ENCODE data around the gene TAS1R2.

DNA sequence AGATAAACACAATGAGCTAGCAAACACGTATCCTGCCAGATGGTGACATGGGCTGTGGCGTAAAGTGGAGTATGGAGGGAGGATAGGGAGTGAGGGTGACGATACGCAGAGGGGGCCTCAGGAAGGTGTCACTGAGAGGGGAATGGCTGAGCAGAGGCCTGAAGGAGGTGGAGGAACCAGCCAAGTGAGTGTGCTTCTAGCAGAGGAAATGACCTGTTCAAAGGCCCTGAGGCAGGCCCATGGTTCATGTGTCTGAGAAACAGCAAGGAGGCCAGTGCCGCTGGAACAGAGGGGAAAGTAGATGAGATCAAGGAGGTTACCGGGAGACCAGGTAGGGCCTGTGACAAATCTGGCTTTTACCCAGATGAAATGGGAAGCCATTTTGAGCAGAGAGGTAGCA is 36.0 kb downstream of the TAS1R2 start:
- TF ChIP-seq FOXK2 (IDR thresholded peaks at IDR 0.05) (no peak), YY1 (IDR thresholded peaks at IDR 0.05; ENCODE audit: insufficient read depth, insufficient replicate concordance, low read depth, low read length) (no peak), EP300 (IDR thresholded peaks at IDR 0.05; ENCODE audit: low read depth in 2 of 2, low read length in 2 of 2) (no peak), EP300 (CRISPR knock-in tag; IDR thresholded peaks at IDR 0.05; ENCODE audit: borderline replicate concordance) (no peak), ZSCAN30 (CRISPR knock-in tag; IDR thresholded peaks at IDR 0.05) (no peak), POLR2AphosphoS5 (IDR thresholded peaks at IDR 0.05; ENCODE audit: low read depth, low read length) (no peak), TCF7 (IDR thresholded peaks at IDR 0.05; ENCODE audit: low read depth) (no peak), SETDB1 (CRISPR knock-in tag; IDR thresholded peaks at IDR 0.05; ENCODE audit: borderline replicate concordance) (no peak)
- TF ChIP-seq, protein P1, sequence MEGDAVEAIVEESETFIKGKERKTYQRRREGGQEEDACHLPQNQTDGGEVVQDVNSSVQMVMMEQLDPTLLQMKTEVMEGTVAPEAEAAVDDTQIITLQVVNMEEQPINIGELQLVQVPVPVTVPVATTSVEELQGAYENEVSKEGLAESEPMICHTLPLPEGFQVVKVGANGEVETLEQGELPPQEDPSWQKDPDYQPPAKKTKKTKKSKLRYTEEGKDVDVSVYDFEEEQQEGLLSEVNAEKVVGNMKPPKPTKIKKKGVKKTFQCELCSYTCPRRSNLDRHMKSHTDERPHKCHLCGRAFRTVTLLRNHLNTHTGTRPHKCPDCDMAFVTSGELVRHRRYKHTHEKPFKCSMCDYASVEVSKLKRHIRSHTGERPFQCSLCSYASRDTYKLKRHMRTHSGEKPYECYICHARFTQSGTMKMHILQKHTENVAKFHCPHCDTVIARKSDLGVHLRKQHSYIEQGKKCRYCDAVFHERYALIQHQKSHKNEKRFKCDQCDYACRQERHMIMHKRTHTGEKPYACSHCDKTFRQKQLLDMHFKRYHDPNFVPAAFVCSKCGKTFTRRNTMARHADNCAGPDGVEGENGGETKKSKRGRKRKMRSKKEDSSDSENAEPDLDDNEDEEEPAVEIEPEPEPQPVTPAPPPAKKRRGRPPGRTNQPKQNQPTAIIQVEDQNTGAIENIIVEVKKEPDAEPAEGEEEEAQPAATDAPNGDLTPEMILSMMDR (CRISPR knock-in tag; IDR thresholded peaks at IDR 0.05), result no peak
- TF ChIP-seq, protein P2, sequence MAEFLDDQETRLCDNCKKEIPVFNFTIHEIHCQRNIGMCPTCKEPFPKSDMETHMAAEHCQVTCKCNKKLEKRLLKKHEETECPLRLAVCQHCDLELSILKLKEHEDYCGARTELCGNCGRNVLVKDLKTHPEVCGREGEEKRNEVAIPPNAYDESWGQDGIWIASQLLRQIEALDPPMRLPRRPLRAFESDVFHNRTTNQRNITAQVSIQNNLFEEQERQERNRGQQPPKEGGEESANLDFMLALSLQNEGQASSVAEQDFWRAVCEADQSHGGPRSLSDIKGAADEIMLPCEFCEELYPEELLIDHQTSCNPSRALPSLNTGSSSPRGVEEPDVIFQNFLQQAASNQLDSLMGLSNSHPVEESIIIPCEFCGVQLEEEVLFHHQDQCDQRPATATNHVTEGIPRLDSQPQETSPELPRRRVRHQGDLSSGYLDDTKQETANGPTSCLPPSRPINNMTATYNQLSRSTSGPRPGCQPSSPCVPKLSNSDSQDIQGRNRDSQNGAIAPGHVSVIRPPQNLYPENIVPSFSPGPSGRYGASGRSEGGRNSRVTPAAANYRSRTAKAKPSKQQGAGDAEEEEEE (CRISPR knock-in tag; IDR thresholded peaks at IDR 0.05; ENCODE audit: borderline replicate concordance), result no peak
- TF ChIP-seq, protein P3, sequence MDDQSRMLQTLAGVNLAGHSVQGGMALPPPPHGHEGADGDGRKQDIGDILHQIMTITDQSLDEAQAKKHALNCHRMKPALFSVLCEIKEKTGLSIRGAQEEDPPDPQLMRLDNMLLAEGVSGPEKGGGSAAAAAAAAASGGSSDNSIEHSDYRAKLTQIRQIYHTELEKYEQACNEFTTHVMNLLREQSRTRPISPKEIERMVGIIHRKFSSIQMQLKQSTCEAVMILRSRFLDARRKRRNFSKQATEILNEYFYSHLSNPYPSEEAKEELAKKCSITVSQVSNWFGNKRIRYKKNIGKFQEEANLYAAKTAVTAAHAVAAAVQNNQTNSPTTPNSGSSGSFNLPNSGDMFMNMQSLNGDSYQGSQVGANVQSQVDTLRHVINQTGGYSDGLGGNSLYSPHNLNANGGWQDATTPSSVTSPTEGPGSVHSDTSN (CRISPR knock-in tag; IDR thresholded peaks at IDR 0.05; ENCODE audit: borderline replicate concordance), result no peak
- TF ChIP-seq, protein P4, sequence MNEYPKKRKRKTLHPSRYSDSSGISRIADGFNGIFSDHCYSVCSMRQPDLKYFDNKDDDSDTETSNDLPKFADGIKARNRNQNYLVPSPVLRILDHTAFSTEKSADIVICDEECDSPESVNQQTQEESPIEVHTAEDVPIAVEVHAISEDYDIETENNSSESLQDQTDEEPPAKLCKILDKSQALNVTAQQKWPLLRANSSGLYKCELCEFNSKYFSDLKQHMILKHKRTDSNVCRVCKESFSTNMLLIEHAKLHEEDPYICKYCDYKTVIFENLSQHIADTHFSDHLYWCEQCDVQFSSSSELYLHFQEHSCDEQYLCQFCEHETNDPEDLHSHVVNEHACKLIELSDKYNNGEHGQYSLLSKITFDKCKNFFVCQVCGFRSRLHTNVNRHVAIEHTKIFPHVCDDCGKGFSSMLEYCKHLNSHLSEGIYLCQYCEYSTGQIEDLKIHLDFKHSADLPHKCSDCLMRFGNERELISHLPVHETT (CRISPR knock-in tag; conservative IDR thresholded peaks at IDR 0.05), result no peak

Data from HepG2 (cell line).